K562 (cell line): Measurements from ENCODE around the gene NPAS2. TPM values are rescaled to one million over a fixed set of nuclear protein-coding genes. Genes with fewer than 3 reads are reported as not detected.

ENCODE experiments used
- ATAC-seq: fragments of 200-7000 bp; cut with Tn5 transposase; 3 replicates; pipeline ENCODE4 v1.9.1; 2020; ENCODE audit warnings: moderate library complexity
- BruUV-seq: library from RNA; stranded (reverse); fragments of 400-500 nt; replicated peaks from 2 replicates; lab custom pipeline; 2021; lab: Mats Ljungman, UMichigan
- CTCF ChIA-PET: fragments of 300-600 bp; formaldehyde crosslinking; extraction: SDS; loops from one replicate; lab custom pipeline; 2021; ENCODE audit warnings: low intra/inter-chr PET ratio; lab: Yijun Ruan, JAX
- POLR2A ChIA-PET: fragments of 300-600, 350-650 bp; sonication (Branson Sonifier 250); formaldehyde crosslinking; extraction: SDS; loops from one replicate; lab custom pipeline; 2021; ENCODE audit warnings: antibody characterized with exemption, inconsistent platforms; lab: Yijun Ruan, JAX
- DNase-seq, 4 experiments: peaks; one replicate each; pipeline versions ENCODE4 v3.0.0 to v3.0.0-alpha.2; 2011 to 2018; ENCODE audit warnings: low spot score in 3 of 4, mixed read lengths in 3 of 4; ENCODE audit errors: extremely low read depth in 1 of 4
- FAIRE-seq: peaks from 2 replicates; lab custom pipeline; 2011; peaks lifted over from hg19 to GRCh38; lab: Jason Lieb, UNC
- H2AFZ ChIP-seq: 2 replicates; pipeline ENCODE4 v1.6.0; 2011; ENCODE audit warnings: low read depth, low read length, control low read depth, inconsistent platforms
- H3K27ac ChIP-seq: fragments of 200-600 bp; 3 replicates; pipeline ENCODE4 v1.8.0; 2011; ENCODE audit warnings: low read depth, mild to moderate bottlenecking, control low read depth, inconsistent platforms, low read length, moderate library complexity, mixed read lengths; ENCODE audit errors: extremely low read depth
- H3K27me3 ChIP-seq, 2 experiments: fragments of 300-600 bp in 1 of 2; 2 replicates in 1 of 2; 3 replicates in 1 of 2; pipeline versions ENCODE4 v1.6.0 to v1.8.0; 2011; ENCODE audit warnings: inconsistent platforms in 2 of 2, low read length in 2 of 2, mild to moderate bottlenecking in 1 of 2, mixed read lengths in 1 of 2, moderate library complexity in 1 of 2; ENCODE audit not compliant: control insufficient read depth in 2 of 2, insufficient read depth in 2 of 2
- H3K36me3 ChIP-seq: fragments of 300-600 bp; 3 replicates; pipeline ENCODE4 v1.8.0; 2011; ENCODE audit warnings: mild to moderate bottlenecking, low read length, inconsistent platforms; ENCODE audit not compliant: control insufficient read depth, insufficient read depth
- H3K4me1 ChIP-seq, 2 experiments: fragments of 200-600 bp in 1 of 2; replicated peaks in 1 of 2; 2 replicates in 1 of 2; 3 replicates in 1 of 2; pipeline versions ENCODE4 v1.5.1 to v1.8.0; 2011; ENCODE audit warnings: inconsistent platforms in 2 of 2, low read length in 2 of 2, mild to moderate bottlenecking in 1 of 2, mixed read lengths in 1 of 2, moderate library complexity in 1 of 2; ENCODE audit not compliant: control insufficient read depth in 2 of 2, insufficient read depth in 2 of 2
- H3K4me2 ChIP-seq: 2 replicates; pipeline ENCODE4 v1.6.1; 2011; ENCODE audit warnings: low read length, control low read depth, inconsistent platforms, mixed read lengths; ENCODE audit not compliant: insufficient read depth
- H3K4me3 ChIP-seq: fragments of 200-600 bp; sonication (generic), shearing (Covaris generic); 2 replicates; pipeline ENCODE4 v1.5.1; 2016; ENCODE audit warnings: control low read depth, inconsistent platforms
- H3K79me2 ChIP-seq: fragments of 200-600 bp; 3 replicates; pipeline ENCODE4 v1.8.0; 2011; ENCODE audit warnings: low read length, inconsistent platforms; ENCODE audit not compliant: control insufficient read depth, insufficient read depth
- H3K9ac ChIP-seq, 2 experiments: 2 replicates each; pipeline versions ENCODE4 v1.6.0 to v1.6.1; 2011; ENCODE audit warnings: low read depth in 2 of 2, low read length in 2 of 2, control low read depth in 1 of 2, inconsistent platforms in 1 of 2, mild to moderate bottlenecking in 1 of 2, mixed read lengths in 1 of 2; ENCODE audit not compliant: insufficient read depth in 1 of 2
- H3K9me1 ChIP-seq: one replicate; pipeline ENCODE4 v1.6.0; 2011; ENCODE audit warnings: inconsistent platforms, mild to moderate bottlenecking, low read length, moderate library complexity; ENCODE audit not compliant: control insufficient read depth, insufficient read depth
- H3K9me3 ChIP-seq: replicated peaks from 2 replicates; pipeline ENCODE4 v1.5.1; 2011; ENCODE audit warnings: low read depth, low read length, inconsistent platforms; ENCODE audit not compliant: control insufficient read depth, insufficient read depth
- H4K20me1 ChIP-seq: replicated peaks from 2 replicates; pipeline ENCODE4 v1.6.1; 2011; ENCODE audit warnings: low read length, inconsistent platforms, mixed read lengths; ENCODE audit not compliant: control insufficient read depth, insufficient read depth
- GTF2A2 ChIP-seq: IDR thresholded peaks from 2 replicates; pipeline ENCODE4 v1.6.1; 2016; ENCODE audit warnings: mild to moderate bottlenecking, missing genetic modification characterization, missing compliant biosample characterization
- KLF1 ChIP-seq: fragments of 450-650 bp; IDR thresholded peaks from 2 replicates; pipeline ENCODE4 v1.6.1; 2016; ENCODE audit warnings: missing genetic modification characterization, missing compliant biosample characterization
- RFX5 ChIP-seq: IDR thresholded peaks from 2 replicates; pipeline ENCODE4 v1.6.1; 2011; ENCODE audit warnings: low read depth, mild to moderate bottlenecking, improper control_type of control experiment, low read length
- SLC30A9 ChIP-seq: fragments of 250-450 bp; sonication (Bioruptor Pico); IDR thresholded peaks from 2 replicates; pipeline ENCODE4 v1.8.0; 2022; ENCODE audit warnings: mild to moderate bottlenecking, moderate library complexity
- STAG1 ChIP-seq: sonication (generic); formaldehyde crosslinking; IDR thresholded peaks from 2 replicates; pipeline ENCODE4 v1.5.0; 2020; ENCODE audit warnings: missing genetic modification reagents, borderline replicate concordance
- STAT5B ChIP-seq: fragments of 250-450 bp; sonication (Bioruptor Pico); IDR thresholded peaks from 2 replicates; pipeline ENCODE4 v1.8.0; 2021; ENCODE audit warnings: mild to moderate bottlenecking, inconsistent platforms
- WGBS: fragments of 100-300 bp; shearing (Covaris generic); methylation state at CpG from one replicate; pipeline ENCODE4 v1.1.6; 2016; ENCODE audit warnings: low coverage, mixed read lengths; ENCODE audit not compliant: insufficient coverage; ENCODE audit errors: missing lambda C conversion rate; 5-methylcytosine and 5-hydroxymethylcytosine counted together
- in situ Hi-C: fragments of 300-500 bp; cut with MboI; formaldehyde crosslinking; loops from 4 replicates; pipeline ENCODE4 v1.15.0; 2018; ENCODE audit warnings: inconsistent platforms, mixed read lengths
- intact Hi-C: fragments of 100-400 bp; cut with micrococcal nuclease; formaldehyde crosslinking; loops from 2 replicates; pipeline ENCODE4 v1.14.2; 2022
- polyA plus RNA-seq, 8 experiments: library from polyadenylated mRNA; depleted of rRNA in 4 of 8; stranded (reverse) in 5 of 8; unstranded in 3 of 8; fragments of >200 nt; fragmentation: Nextera tagmentation in 2 of 8; fragmentation: Illumina TruSeq in 1 of 8; extraction: Ambion mirVana in 2 of 8; extraction: Trizol in 1 of 8; gene quantifications; 2 replicates each; pipeline versions ENCODE4 v1.2.1 to v1.2.3, GENCODE V29; 2011 to 2014; ENCODE audit warnings: inconsistent platforms in 1 of 8, missing spikeins in 1 of 8
- total RNA-seq, 7 experiments: library from RNA; depleted of rRNA in 6 of 7; stranded (reverse); fragments of >200 nt in 6 of 7; fragmentation: Illumina TruSeq in 2 of 7; extraction: Trizol in 2 of 7; gene quantifications; 2 replicates each; pipeline versions ENCODE4 v1.2.1 to v1.2.3, GENCODE V29; 2011 to 2021; ENCODE audit warnings: low replicate concordance in 1 of 7
- TF ChIP-seq, protein P1 (sequence below): fragments of 250-450 bp; sonication (Bioruptor Pico); IDR thresholded peaks from 2 replicates; pipeline ENCODE4 v1.5.0; 2021; ENCODE audit warnings: mild to moderate bottlenecking, borderline replicate concordance
- TF ChIP-seq, protein P2 (sequence below): fragments of 450-650 bp; formaldehyde crosslinking; IDR thresholded peaks from 2 replicates; pipeline ENCODE4 v1.4.0; 2020; ENCODE audit warnings: mild to moderate bottlenecking, moderate library complexity
- TF ChIP-seq, protein P3 (sequence below): fragments of 250-450 bp; sonication (Bioruptor Pico); IDR thresholded peaks from 2 replicates; pipeline ENCODE4 v1.5.0; 2021; ENCODE audit warnings: mild to moderate bottlenecking, moderate library complexity

The NPAS2 gene
- total and polyA plus RNA-seq, 9 of the 15 experiments (the other 6 are each of a cell fraction or from before 2014, with no cell fraction given) = 0.06 to 0.29 (median 0.07) TPM; not detected in 5

DNA sequence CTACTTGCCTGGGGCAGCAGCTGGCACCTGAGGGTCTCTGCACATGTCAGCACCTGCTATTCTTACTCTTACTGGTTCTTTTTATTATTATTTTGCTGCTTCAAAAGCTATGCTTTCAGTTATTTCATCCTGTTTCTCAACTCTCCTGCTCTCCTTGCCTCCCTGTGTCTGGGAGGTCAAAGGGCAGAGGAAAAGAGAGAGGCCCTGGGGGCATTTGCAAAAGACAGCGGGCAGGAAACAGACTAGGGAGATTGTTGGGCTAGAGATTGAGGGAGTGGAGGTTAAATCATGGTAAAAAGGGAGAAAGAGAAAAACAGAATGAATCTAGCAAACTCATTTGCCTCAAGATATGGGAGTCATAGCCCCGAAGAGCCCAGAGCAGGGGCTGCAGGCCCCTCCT lies 161.1 kb downstream of the NPAS2 start:
- 0% methylated on average over 2 of the region's 2 CpGs for WGBS
- H2AFZ ChIP-seq = no peak overlapping the region
- DNase-seq = no peak
- no peak overlapping the region for H3K9ac ChIP-seq
- BruUV-seq = no TSS peak
- no peaks in the 10 kb centered on the region for H3K9me1 ChIP-seq
- H3K4me2 ChIP-seq = no peak overlapping the region
- H3K79me2 ChIP-seq = no peaks in the 10 kb centered on the region
- no peak for ATAC-seq
- in situ Hi-C loops = no loop called here
- H3K4me3 ChIP-seq = no peak overlapping the region
- no peaks in the 10 kb centered on the region for H3K36me3 ChIP-seq
- no peak overlapping the region for H3K27ac ChIP-seq
- no peaks in the 10 kb centered on the region for H3K9me3 ChIP-seq
- H3K27me3 ChIP-seq = peaks cover 30 to 70% of the 10 kb centered on the region in 2 experiments
- ChIA-PET POLR2A (interaction anchor here (1.3 kb wide), 1 partner anchor 203 kb away, joined by 3 read pairs; no protein-coding TSS in a partner anchor), CTCF (no interaction called here)
- FAIRE-seq = no peak
- H4K20me1 ChIP-seq = peaks cover 7% of the 10 kb centered on the region; the same call in 1 of the 2 replicates
- intact Hi-C loops = loop anchor here (10.0 kb wide), 2 partner anchors 156 to 556 kb away; partner anchors contain the start of gene NPAS2
- H3K4me1 ChIP-seq = 0 out of 5 replicates have a peak, but pooled peaks cover 0 to 4% of the 10 kb centered on the region in 2 experiments
- TF ChIP-seq STAG1 (CRISPR knock-in tag) (no peak), RFX5 (no peak), STAT5B (no peak), SLC30A9 (CRISPR knock-in tag) (no peak), GTF2A2 (tag) (no peak), KLF1 (no peak)
- TF ChIP-seq, protein P1, sequence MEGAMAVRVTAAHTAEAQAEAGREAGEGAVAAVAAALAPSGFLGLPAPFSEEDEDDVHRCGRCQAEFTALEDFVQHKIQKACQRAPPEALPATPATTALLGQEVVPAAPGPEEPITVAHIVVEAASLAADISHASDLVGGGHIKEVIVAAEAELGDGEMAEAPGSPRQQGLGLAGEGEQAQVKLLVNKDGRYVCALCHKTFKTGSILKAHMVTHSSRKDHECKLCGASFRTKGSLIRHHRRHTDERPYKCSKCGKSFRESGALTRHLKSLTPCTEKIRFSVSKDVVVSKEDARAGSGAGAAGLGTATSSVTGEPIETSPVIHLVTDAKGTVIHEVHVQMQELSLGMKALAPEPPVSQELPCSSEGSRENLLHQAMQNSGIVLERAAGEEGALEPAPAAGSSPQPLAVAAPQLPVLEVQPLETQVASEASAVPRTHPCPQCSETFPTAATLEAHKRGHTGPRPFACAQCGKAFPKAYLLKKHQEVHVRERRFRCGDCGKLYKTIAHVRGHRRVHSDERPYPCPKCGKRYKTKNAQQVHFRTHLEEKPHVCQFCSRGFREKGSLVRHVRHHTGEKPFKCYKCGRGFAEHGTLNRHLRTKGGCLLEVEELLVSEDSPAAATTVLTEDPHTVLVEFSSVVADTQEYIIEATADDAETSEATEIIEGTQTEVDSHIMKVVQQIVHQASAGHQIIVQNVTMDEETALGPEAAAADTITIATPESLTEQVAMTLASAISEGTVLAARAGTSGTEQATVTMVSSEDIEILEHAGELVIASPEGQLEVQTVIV (CRISPR knock-in tag) = no peak
- TF ChIP-seq, protein P2, sequence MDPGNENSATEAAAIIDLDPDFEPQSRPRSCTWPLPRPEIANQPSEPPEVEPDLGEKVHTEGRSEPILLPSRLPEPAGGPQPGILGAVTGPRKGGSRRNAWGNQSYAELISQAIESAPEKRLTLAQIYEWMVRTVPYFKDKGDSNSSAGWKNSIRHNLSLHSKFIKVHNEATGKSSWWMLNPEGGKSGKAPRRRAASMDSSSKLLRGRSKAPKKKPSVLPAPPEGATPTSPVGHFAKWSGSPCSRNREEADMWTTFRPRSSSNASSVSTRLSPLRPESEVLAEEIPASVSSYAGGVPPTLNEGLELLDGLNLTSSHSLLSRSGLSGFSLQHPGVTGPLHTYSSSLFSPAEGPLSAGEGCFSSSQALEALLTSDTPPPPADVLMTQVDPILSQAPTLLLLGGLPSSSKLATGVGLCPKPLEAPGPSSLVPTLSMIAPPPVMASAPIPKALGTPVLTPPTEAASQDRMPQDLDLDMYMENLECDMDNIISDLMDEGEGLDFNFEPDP = no peak
- TF ChIP-seq, protein P3, sequence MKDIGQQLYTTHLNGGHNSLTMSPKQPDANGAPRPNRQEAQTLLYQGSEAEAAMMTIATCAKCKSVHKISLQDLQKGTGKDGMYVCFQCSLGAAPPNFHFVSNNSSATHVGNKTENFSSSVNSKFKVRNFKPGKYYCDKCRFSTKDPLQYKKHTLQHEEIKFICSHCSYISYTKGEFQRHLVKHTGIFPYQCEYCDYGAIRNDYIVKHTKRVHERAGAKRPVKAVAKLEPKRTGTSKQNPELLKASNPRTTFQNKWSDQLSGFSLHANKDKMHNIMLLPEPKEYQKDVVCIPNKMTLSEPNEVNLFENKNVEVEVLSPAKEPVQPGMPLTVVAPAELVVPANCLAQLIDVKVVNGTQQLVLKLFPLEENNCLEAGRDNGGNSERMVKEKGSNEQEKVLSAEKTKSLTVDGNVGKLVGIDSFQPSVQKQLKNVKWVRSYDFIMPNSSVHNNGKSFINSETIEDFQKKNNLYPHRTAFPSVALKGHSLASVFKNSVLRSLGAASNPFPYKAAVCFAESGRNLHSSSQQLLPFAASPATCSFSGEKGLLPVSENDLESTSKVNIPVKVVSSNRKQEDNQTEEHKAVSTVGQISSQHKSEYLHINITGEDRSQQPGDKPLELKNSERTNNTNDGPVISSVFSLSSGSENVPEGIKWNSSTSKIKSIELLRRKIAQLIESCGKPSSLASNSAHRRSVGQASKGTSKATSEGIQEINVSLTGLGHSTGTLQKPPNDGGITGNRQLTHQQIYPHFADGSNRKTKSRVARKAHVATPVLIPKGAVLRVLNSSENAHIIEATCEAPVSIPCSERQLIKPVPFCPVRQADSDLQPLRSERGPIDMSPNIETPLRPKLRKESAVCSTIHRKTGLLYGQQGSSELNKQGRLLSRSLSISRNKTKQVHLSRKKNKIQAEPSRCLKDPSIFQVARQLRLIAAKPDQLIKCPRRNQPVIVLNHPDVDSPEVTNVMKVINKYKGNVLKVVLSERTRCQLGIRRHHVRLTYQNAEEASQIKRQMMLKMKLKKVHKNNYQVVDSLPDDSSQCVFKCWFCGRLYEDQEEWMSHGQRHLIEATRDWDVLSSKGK (CRISPR knock-in tag) = no peak
